NCI-H2029 (cell line): Measurements from ENCODE around the gene LRRC41.
"Not testable (repeated sequence)": the region's sequence is repeated elsewhere in the genome, so short reads cannot be mapped to it uniquely, and the experiment has no call there.

Experiments
- DNase-seq: peaks from one replicate; lab custom pipeline; 2025; lab: John Stamatoyannopoulos, UW

Gene LRRC41, protein sequence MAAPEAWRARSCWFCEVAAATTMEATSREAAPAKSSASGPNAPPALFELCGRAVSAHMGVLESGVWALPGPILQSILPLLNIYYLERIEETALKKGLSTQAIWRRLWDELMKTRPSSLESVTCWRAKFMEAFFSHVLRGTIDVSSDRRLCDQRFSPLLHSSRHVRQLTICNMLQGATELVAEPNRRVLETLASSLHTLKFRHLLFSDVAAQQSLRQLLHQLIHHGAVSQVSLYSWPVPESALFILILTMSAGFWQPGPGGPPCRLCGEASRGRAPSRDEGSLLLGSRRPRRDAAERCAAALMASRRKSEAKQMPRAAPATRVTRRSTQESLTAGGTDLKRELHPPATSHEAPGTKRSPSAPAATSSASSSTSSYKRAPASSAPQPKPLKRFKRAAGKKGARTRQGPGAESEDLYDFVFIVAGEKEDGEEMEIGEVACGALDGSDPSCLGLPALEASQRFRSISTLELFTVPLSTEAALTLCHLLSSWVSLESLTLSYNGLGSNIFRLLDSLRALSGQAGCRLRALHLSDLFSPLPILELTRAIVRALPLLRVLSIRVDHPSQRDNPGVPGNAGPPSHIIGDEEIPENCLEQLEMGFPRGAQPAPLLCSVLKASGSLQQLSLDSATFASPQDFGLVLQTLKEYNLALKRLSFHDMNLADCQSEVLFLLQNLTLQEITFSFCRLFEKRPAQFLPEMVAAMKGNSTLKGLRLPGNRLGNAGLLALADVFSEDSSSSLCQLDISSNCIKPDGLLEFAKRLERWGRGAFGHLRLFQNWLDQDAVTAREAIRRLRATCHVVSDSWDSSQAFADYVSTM

DNA sequence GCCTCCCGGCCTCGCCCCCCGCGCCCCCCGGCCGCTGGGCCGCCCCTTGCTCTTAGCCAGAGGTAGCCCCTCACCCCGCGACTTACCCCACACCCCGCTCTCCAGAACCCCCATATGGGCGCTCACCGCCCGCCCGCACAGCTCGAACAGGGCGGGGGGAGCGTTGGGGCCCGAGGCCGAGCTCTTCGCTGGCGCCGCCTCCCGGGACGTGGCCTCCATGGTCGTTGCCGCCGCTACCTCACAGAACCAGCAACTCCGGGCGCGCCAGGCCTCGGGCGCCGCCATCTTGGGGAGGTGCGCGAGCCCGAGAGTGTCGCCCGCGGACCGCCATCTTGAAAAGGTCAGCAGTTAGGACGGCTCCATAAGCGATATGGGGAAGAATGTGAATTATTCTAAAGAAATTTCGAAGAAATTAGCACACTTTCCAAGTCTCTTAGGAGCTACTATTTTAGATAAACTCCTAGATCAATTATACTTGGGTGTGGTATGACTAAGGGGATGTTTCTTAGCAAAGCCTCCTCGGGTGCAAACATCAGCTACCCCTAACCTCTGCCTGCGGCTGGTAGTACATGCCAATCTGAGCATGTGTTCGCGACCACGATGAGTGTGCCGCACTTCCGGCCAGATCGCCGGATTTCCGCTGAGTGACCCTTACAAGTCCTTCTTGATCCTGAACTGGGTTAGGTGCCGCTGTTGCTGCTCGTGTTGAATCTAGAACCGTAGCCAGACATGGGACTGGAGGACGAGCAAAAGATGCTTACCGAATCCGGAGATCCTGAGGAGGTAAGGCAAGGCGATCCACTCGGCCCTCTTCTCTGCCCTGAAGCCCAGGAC lies at the start of gene LRRC41, which contains the start of gene UQCRH:
TSS of gene LRRC41 (minus strand) at position 579 of the 834 bp plus-strand sequence. CDS start at position 285, 294 bp downstream.
TSS of gene UQCRH (plus strand) at position 661 of the 834 bp plus-strand sequence. CDS start at position 730, 69 bp downstream.
- DNase-seq, result peak; percentile 98

DNA sequence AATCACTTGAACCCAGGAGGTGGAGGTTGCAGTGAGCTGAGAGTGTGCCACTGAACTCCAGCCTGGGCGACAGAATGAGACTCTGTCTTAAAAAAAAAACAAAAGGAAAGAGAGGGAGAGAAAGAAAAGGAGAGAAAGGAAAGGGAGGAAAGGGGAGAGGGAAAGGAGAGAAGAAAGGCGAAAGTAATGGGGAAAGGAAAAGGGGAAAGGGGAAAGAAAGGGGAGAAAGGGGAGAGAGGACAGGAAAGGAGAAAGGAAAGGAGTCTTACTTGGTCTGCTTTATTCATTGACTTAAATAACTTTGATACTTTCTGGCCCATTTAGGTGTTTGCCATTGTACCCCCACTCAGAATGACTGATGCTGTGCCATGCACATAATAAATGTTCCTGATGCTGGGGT lies 48.9 kb upstream of the LRRC41 start:
- DNase-seq, result no peak

DNA sequence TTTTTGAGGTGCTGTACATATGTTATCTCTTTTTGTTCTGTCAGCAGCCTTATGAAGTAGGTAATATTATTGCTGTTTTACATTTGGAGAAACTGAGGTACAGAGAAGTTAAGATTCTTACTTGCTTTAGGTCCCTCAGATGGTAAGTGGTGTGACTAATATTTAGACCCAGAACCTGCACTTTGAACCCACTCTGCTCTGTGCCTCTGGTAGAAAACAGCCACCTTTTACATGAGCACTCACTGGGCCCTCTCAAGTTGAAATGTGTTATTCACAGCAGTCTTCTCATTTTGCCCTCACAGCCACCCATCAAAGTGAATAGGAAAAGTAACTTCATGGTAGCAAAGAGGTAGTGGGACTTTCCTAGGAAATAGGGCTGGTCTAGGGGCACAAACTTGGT lies 41.9 kb upstream of the LRRC41 start:
- DNase-seq, result no peak

DNA sequence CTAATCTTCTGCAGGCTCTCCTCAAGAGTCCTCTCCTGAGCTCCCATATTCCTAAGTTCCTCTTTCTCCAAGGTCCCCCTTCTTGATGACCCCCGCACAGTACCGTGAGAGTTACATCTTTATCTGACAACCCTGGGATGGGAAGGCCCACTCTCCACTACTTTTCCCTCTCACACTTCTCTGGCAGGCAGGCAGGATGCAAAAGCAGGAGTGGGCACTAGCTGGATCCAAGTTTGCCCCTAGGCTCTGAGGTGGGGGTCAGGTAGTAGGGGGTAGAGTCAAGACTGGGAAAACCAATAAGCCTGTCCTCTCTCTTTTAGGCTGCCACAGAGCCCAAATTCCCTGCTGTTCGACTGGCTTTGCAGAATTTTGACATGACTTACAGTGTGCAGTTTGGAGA lies 41.1 kb upstream of the LRRC41 start:
- no peak for DNase-seq

DNA sequence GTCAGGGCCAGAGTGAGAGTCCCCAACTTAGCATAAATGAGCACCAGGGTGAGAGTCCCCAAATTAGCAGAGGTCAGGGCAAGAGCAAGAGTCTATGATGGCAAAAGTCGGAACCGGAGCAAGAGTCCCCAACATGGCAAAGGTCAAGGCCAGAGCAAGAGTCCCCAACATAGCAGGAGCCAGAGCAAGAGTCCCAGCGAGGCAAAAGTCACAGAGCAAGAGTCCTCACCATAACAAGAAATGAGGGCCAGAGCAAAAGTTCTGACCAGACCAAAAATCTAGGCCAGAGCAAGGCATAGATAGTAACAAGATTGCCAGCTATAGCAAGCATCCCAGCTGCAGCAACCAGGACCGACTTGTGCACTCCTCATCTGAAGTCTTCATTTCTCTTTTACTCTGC lies 40.3 kb upstream of the LRRC41 start:
- no peak for DNase-seq

DNA sequence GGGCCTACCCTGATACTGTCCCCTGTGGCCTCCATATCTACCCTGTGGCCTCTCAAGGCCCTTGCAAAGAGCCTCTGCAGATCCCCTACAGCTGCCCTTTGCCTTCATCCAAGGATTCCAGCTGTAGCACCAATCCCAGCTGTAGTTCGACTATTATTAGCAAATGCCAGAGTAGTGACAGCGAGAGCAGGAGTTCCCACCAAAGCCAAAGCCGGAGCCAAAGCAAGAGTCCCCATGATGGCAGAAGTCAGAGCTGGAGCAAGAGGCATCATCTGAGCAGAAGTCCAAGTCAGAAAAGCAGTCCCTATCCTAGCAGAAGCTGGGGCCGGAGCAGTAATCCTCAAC lies 39.9 kb upstream of the LRRC41 start:
- DNase-seq, result no peak

DNA sequence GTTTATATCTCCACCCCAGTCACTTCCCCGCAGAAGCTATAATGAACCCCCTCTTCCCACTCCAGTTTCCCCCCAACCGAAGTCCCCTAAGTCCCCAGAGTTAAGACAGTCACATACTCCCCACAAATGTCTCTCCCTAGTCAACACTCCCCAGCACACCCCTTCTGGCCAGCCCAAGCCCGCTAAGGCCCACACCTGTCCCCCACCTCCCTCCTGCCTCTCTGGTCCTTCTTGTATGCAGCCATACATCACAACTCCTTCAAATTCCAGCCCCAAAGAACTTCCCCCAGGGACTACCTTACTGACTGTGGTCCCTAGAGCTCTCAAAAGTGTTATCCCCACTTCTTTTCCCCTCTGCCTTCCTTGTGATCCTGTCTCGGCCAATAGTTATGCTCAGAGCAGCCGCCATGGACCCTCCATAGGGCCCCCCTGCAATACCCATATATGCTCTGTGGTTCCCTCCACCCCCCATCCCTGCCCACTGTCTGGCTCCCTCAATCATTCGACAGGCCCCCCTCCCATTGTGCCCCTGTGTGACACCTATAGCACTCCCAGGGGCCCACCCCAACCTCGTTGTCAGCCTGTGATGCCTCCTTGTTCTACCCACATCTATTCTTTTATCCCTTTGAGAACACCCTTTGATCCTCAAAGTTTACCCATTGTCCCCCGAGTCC lies 39.4 kb upstream of the LRRC41 start:
- DNase-seq, result no peak

DNA sequence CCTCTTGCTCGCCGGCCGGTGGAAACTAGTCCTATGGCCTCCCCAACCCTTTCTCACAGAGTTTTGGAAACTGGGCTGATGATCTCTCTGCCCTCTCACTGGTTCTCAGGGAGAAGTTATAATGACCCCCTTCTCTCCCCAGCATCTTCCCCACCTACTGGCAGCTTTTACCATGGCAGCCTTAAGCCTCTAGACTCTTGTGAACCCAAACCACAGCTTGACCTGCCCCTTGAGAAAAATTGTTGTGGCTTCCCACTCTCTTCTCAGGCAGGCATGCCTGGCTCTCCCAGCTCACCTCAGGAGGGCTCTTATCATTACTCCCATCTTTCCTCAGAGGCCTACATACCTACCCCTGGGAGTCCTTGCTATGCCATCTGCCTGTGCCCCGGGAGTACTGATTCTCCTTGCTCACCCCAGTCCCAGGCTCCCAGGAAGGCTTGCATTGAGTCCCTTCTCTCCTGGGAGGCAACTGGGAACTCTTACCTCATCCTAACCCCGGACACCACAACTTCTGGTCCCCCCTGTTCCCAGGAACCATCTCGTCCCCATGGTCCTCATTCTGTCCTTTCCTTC lies 38.8 kb upstream of the LRRC41 start:
- no peak for DNase-seq

DNA sequence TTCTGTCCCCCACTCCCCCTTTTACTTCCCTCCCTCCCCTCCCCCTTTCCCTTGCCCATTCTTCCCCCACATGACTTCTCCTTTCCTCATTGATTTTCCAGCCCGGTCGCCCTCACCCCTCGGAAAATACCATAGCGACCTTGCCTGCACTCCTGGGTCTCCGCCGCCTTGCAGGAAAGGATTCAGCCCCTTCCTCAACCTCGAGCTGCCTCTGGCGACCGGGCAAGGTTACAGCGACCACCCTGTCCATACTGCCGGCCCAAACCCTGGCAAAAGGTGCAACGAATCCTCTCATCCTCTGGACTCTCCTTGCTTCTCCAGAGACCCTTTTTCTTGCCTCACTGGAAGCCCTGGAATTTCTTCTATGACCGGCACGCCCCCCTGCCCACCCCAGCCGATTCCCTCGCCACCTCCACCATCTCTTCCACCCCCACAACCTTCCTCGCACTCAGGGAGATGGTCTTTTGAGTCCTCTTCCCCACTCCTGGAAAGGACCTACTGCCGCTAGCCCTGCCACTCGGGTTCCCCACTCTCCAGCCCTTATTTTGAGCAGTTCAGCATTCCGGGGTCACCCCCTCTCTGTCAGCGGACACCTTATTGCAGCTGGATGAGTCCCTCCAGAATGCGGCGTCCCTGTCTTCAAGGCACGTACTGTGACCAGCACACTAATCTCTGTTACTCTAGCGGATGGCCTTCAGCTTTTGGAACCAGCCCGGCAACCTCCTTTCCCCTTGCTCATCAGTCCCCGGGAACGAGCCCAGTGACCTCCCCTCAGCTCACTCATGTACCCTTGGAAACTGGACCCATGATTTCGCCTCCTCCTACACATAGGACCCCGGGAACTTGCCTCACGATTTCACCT lies 38.0 kb upstream of the LRRC41 start:
- DNase-seq, result no peak

DNA sequence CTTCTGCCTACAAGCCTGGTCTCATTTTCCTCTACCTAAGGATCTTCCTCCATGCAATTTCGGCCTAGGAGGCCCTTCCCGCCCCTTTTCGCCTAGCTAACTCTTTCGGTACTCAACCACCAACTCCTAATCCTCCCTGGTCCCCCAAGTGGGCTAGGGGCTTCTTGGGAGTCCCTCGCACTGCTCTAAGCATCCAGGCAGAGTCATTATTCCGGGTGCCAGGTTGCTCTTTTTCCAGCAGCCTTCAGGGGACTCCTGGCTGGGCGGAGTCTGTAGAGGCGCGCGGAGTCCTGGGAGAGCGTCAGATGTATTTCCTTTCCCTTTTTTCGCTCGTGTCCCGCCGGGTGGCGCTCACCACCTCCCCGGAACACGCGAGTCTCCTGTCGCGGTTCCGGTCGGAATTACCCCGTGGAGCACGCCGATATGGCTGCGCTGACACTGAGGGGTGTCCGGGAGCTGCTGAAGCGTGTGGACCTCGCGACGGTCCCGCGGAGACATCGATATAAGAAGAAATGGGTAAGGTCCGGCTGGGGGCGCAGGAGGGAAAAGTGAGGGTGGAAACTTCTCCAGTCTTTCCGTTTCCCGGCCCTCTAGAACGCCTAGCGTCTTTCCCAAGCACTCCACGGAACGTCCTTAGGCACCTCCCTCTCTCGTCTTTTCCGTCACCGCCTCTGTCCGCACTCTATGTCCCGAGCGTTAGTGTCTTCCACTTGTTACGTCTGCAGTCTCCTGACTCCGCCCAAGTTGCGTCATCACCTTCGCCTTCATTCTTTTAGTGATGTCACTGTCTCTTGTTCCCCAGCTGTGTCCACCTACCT lies 37.2 kb upstream of the LRRC41 start, which contains the start of gene NSUN4:
TSS of gene NSUN4 (plus strand) at position 404 of the 818 bp plus-strand sequence. CDS start at position 424, 20 bp downstream.
- DNase-seq, result peak; percentile 97

DNA sequence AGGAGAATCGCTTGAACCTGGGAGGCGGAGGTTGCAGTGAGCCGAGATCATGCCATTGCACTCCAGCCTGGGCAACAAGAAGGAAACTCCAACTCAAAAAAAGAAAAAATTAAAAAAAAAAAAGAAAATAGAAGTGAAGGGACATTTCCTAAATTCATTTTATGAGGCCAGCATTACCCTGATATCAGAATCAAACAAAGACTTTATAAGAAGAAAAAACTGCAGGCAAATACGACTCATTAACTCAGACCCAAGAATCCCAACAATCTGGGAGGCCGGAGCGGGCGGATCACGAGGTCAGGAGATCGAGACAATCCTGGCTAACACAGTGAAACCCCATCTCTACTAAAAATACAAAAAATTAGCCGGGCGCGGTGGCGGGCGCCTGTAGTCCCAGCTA lies 34.0 kb upstream of the LRRC41 start:
- not testable (repeated sequence) for DNase-seq

DNA sequence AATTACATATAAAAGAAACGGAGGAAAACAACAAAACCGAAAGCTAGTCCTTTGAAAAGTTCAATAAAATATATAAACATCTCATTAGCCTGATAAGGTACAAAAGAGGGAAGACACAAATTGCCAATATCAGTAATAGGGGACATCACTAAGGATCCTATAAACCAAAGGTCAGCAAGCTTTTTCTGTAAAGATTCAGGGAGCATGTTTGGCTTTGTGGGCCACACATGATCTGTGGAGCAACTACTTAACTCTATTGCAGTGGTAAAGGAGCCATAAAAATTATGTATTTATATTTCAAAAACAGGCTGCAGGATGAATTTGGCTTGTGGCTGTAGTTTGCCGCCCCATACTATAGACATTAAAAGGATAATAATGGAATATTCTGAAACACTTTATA lies 31.7 kb upstream of the LRRC41 start:
- no peak for DNase-seq

DNA sequence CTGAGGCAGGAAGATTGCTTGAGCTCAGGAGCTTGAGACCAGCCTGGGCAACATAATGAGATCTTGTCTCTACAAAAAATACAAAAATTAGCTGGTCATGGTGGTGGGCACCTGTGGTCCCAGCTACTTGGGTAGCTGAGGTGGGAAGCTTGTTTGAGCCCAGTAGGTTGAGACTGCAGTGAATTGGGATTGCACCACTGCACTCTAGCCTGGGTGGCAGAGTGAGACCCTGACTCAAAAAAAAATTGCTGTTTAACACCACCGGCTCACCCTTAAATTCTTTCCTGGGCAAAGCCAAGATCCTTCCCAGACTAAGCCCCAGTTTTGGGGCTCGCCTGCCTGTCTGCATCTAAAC lies 30.6 kb upstream of the LRRC41 start:
- DNase-seq, result no peak

DNA sequence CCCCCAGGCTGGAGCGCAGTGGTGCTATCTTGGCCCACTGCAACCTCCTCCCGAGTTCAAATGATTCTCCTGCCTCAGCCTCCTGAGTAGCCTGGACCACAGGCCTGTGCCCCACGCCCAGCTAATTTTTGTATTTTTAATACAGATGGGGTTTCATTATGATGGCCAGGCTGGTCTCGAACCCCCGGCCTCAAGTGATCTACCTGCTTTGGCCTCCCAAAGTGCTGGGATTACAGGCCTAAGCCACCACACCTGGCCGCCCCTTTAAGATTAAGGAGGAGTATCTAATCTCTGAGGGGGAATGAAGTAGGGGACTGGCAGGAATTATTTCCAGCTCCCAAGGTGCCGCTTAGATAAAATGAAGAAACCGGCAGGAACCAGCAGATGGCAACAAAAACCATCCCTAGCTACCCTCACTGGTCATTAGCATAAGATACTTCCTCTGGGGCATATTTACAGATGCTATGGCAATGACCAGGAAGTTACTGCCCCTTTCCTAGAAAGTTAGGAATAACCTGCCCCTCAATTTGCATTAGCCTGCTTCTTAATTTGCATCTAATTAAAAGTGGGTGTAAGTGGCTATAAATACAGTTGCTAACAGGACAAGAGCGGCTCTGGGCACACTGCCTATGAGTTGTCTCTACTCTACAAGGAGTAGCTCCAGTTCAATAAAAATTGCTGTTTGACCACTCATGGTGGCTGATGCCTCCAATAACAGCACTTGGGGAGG lies 30.0 kb upstream of the LRRC41 start:
- peak; percentile 50 for DNase-seq

DNA sequence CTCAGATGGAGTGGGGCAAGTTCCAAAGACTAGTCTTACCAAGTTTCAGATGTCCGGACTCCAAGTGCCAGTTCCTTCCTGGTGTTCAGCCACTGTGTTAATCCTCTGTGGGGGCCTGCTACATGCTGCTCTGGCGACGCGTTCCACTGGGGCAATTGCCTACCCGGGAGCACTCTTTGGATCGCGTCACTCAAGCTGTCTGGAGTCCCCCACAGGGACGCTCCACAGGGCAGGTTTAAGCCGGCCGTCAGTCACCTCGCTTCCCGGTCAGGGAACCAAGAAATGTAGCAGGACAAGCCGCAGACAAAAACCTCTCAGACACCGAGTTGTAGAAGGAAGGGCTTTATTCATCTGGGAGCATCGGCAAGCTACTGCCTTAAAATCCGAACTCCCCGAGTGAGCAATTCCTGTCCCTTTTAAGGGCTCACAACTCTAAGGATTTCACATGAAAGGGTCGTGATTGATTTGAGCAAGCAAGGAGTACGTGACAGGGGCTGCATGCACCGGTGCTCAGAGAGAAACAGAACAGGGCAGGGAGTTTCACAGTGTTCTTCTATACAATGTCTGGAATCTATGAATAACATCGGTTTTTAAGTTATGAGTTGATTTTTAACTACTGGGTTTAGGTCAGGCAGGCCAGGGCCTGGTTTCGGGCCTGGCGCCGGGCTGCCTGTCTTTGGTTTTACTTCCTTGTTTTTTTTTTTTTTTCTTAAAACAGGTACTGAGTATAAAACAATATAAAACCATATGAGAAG lies 28.5 kb upstream of the LRRC41 start:
- not testable (repeated sequence) for DNase-seq

DNA sequence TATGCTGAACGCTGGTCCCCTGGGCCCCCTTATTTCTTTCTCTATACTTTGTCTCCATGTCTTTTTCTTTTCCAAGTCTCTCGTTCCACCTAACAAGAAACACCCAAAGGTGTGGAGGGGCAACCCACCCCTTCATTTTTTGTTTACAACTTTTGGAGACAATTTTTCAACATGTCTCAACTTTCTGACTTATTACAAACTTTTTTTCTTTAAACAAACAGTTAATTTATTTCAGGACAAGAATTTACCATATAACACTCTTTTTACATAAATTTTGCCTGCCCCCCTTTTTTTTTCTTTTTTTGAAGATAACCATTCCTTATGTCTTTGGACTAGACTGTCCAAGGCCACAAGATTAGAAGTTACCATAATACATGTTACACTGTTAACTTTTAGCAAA lies 27.0 kb upstream of the LRRC41 start:
- DNase-seq, result not testable (repeated sequence)

DNA sequence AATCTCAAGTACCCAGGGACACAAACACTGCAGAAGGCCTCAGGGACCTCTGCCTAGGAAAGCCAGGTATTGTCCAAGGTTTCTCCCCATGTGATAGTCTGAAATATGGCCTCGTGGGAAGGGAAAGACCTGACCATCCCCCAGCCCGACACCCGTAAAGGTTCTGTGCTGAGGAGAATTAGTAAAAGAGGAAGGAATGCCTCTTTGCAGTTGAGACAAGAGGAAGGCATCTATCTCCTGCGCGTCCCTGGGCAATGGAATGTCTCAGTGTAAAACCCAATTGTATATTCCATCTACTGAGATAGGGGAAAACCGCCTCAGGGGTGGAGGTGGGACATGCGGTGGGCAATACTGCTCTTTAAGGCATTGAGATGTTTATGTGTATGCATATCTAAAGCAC lies 26.4 kb upstream of the LRRC41 start:
- DNase-seq, result not testable (repeated sequence)

DNA sequence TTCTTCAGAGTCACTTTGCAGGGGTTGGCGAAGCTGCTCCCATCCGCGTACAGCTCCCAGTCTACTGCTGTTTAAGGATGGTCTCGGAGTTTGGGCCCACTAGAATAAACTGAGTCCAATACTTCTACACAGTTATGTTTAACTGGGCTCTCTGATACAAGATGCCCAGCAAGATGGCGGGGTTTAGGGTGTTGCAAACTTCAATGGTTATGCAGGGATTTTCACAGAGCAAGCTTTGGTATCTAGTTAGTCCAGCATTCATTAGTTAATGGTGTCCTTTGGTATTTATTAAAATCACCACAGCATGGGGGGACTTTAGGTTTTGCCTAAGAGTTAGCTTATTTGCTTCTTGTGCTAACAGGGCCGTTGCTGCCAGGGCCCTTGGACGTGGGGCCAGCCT lies 24.8 kb upstream of the LRRC41 start:
- DNase-seq, result not testable (repeated sequence)
